ENCODE measurements around the gene RNF32. TPM values are rescaled to one million over a fixed set of nuclear protein-coding genes. Genes with fewer than 3 reads are reported as not detected.
"Not testable (repeated sequence)": the region's sequence is repeated elsewhere in the genome, so short reads cannot be mapped to it uniquely, and the experiment has no call there.

The RNF32 gene
- total RNA-seq, 2 donors from 2014 or later = 0.56 to 0.76 TPM

DNA sequence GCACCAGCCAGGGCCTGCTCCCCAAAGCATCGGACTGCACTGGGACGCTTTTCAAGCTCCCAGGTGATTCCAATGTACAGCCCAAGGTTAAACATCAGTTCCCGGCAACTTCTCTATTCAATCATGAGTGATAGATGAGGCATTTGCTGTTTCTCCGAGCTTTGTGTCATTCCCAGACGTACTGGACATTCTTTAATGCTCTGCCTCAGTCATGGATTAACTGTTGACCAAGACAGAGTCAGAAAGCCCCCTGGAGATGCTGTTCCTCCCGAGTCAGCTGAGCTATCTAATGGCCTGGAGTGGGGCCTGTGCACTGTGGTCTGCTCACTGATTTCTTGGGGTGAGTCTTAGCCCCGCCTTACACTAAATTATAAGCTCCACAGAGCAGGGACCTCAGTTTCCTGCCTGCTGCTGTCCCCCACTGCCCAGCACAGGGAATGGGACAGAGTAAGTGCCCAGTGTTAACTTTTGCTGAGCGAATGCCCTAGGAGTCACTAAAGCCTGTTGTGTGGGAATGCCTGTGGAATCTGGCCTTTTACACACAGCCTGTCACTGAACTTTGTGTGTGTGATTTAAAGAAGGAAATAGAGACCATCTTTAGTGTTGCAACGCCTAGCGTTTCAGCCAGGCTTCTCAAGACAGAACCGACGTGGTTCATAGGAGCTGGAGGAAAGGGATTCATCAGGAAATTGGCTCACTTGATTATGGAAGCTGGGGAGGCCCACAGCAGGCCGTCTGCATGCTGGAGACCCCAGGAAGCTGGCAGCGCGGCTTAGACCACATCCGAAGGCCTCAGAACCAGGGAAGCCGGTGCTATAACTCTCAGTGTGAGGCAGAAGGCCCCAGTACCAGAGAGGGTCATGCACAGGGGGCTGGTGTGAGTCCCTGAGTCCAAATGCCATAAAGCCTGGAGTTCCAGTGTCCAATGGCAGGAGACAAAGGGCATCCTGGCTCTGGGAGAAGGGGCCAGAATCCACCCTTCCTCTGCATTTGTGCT is 29.3 kb upstream of the RNF32 start:
- no peak for ATAC-seq
- intact Hi-C loops (cut with DNase I) = no loop called here
- DNase-seq = no peak

DNA sequence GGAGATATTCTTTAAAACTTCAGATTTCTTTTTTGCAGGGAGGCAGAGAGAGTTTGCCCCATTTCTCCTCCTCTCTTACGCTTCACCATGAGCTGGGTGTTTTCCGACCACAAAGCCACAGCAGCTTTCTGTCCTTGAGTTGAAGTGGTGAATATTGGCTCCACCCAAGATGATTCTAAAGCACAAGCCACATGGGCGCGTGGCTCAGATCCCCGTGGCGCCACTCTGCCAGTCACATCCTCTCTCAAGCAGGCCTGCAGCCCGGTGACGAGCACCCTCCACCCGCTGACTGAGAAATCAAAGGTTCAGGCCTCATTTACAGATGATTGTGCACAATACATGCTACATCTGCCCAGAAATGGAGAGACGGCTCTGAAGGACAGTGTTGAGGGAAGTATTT is 27.6 kb upstream of the RNF32 start:
- no peak for DNase-seq
- intact Hi-C loops (cut with DNase I) = no loop called here
- no peak for ATAC-seq

DNA sequence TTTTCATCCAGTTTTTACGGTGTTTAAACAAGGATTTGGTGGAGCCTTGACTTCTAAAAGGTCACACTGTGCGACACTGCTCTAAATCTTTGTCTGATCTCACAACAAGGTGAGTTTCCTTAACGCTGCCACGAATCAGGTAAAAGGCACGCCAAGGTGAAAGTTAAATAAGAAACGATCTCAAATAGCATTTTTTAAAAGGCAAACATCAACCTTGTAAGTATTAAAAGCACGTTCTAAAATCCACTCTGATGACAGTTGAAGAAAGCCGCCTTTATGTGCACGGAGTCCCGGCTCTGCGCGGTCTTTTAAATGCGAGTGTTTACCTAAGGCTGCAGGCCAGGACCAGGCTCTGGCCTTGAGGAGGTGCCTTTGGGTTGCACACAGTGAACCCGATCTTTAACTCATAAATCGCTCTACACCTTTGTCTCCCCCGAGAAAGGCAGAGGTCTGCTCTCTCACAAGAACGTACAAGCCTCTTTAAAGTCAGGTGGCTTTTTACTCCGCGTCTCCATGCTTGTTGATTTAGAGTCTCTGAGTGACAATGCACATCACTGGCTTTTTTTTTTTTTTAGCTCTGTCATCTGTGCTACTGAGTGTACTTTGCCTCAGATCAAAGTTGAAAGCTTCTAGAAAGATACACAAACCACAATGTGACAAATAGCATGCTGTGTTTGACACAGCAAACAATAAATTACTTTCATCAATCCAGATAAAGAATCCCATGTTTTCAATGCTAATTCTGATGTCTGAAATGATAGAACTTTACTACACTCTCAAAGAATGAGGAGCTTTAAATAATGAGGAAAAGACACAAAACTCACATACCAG is 25.9 kb upstream of the RNF32 start:
- intact Hi-C loops (cut with DNase I) = no loop called here
- DNase-seq (no peak), ATAC-seq (no peak)

DNA sequence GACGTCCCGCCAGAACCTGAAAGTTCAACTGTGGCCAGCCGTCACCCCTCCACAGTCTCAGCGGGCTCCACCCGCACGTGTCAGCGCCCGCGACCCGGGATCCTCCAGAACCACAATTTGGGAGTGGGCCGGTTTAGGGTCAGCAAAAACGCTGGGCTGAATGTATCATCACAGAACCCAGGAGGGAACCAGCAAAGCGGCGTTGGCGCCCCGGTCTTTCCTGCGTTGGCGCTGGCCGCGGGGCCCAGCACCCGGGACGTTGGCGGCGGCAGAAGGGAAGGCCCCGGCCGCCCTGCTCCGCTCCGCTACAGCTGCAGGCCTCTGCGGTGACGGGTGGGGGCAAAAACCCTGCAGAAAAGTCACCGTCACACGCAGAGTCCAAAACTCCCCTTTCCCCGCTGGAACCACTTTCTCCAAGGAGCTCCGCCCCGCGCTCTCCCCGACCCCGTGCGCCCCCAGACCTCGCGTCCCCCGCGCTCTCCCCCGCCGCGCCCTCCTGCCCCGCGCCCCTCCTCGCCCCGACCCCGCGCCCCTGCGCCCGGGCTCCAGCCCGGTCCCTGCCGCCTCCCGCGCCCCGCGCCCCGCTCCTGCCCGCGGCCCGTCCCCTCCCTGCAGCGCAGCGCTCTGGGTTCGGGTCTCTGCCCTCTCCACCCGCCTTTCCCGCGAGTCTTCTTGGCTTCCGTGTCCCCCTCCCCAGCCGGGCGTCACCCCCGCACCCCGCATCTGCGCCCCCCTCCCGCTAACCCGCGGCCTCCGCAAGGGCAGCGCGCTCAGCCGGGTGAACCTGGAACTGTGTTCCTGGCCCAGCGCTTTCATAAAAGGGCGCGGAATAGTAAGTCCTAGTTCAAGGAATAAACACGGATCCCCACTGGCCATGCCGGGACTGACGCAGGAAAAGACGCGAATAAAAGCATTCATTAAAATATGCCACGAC is 24.0 kb upstream of the RNF32 start:
- intact Hi-C loops (cut with DNase I) = no loop called here
- DNase-seq = no peak
- peak; percentile 19 to 78 for ATAC-seq

DNA sequence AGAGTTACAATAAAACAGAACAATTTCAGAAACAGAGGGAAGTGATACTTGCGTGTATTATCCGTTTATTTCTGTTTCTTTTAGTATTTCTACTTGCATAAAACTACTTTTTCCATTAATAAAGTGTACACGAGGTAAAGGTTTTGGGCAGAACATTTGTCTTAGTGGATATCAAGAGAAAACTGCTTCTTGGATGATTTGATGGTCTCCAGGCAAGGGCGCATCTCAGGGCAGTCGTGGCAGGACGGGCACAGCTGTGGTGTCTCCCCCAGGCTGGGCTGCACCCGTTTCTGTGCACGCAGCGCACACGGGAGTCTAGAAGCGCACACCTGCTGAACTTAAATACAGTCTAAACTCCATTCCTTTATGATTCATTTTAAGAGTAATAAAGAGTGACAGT is 23.4 kb upstream of the RNF32 start:
- DNase-seq = no peak
- no peak for ATAC-seq
- intact Hi-C loops (cut with DNase I) = no loop called here

DNA sequence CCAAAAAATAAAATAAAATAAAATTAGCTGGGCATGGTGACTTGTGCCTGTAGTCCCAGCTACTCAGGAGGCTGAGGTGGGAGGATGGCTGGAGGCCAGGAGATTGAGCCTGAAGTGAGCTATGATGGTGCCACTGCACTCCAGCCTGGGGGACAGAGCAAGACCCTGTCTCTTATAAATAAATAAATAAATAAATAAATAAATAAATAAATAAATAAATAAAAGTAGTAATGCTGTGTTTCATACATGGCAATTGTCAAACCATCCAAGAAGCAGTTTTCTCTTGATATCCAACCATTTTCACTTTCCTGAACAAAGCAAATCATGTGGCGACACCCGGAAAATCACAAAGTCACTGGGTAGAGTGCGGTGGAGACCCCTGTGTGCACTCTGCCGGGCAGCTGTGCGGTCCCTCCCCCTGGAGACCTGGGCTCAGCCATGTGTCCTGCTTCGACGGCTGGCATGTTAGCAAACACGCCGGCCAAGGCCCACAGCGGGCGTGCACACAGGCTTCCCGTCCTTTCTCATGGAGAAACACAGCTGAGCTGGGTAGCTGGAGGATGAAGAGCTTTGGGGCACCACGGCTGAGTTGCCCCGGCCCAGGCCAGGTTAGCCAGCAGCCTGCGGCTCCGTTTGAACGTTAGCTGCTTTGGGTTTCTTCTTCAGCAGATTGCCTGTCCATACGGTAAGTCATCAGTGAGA is 22.3 kb upstream of the RNF32 start:
- no peak for ATAC-seq
- intact Hi-C loops (cut with DNase I) = no loop called here
- DNase-seq = no peak

DNA sequence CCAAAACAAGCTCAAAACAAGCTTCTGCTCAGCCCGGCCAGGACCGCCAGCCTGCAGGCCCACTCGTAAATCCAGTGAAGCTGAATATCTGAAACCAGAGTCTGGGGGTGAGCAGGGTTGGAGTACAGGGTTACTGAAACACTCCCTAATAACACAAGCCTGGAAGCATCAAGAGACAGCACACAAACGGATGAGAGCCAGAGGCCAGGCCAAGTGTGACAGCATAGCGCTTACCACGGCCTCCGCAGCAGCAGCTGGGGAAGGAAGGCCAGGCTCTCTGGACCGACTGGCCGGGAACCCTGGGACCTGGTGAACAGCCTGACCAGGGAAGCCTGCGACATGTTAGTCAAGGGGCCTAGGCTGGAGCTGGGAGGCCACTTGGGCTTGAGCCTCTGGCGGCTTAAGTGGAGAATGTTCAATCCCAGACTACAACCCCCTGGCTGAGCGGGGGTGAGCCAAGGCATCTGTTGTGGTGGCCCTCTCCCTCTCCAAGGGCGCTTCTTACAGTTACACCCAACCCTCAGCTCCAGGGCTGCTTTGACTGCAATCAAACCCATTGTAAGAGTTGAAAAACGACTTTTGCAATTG is 21.7 kb upstream of the RNF32 start:
- no peak for DNase-seq
- intact Hi-C loops (cut with DNase I) = no loop called here
- ATAC-seq = no peak

DNA sequence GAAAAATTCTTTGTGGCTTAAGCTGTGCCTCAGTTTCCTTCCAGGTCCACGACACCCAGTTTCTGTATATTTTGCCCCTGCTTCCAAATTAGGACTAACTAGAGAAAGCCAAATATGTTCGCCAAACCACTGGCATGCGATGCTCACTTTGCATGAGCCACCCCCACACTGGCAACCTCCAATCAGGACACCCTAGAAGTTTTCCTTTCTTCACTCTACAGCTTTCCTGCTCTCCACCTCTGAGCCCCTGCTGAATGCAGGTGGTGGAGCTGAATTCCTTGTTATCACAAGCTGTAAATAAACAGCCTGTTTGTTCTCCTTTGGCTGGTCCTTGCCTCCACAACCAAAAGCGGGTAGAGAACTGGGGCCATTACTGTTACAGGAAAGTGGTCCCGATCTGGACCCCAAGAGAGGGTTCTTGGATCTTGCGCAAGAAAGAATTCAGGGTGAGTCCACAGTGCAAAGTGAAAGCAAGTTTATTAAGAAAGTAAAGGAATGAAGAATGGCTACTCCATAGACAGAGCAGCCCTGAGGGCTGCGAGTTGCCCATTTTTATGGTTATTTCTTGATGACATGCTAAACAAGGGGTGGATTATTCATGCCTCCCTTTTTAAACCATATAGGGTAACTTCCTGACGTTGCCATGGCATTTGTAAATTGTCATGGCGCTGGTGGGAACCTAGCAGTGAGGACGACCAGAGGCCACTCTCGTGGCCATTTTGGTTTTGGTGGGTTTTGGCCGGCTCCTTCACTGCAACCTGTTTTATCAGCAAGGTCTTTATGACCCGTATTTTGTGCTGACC is 20.9 kb upstream of the RNF32 start:
- DNase-seq; intact Hi-C loops (cut with DNase I); ATAC-seq: not testable (repeated sequence)

DNA sequence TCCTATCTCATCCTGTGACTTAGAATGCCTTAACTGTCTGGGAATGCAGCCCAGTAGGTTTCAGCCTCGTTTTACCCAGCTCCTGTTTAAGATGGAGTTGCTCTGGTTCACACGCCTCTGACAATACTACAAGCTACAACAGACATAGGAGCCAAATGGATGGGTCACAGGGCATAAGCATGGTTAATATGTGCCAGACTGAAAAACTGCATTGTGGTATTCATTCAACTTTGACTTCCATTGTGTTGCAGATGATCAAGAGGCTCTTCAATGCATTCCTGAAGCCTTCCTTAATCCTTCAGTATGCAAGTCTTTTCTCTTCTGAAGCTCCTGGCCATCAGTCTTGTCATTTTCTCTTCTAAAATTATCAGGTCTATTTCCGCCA is 20.3 kb upstream of the RNF32 start:
- intact Hi-C loops (cut with DNase I) = no loop called here
- no peak for DNase-seq

DNA sequence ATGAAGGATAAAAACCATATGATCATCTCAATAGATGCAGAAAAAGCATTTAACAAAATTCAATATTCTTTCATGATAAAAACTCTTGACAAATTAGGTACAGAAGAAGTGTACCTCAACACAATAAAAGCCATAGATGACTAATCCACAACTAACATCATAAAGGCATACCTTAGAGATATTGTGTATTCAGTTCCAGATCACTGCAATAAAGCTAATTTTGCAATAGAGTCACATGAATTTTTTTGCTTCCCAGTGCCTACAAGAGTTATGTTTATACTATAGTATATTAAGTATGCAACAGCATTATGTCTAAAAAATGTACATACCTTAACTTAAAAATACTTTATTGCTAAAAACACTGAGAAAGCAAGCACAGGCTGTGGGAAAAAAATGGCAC is 18.9 kb upstream of the RNF32 start:
- intact Hi-C loops (cut with DNase I) = no loop called here
- ATAC-seq = no peak
- DNase-seq = no peak

More for the DNA sequence above, 20.3 kb upstream of the RNF32 start:
- no peak for ATAC-seq

DNA sequence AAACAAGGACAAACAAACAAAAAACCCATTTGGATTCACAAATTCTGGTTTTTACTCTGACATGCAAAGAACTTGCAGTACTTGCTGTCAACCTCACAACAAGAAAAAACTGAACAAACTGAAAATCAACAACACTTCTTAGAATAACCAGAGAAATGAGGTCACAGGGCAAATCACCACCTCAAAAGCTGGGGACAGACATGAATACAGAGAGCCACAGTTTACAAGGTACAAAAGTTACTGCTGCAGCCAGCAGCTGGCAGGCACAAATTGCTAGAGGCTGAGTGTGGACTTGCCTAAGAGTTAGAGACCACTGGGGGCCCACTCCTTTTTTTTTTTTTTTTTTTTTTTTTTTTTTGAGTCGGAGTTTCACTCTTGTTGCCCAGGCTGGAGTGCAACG is 15.0 kb upstream of the RNF32 start:
- DNase-seq (no peak), ATAC-seq (no peak)
- intact Hi-C loops (cut with DNase I) = no loop called here

DNA sequence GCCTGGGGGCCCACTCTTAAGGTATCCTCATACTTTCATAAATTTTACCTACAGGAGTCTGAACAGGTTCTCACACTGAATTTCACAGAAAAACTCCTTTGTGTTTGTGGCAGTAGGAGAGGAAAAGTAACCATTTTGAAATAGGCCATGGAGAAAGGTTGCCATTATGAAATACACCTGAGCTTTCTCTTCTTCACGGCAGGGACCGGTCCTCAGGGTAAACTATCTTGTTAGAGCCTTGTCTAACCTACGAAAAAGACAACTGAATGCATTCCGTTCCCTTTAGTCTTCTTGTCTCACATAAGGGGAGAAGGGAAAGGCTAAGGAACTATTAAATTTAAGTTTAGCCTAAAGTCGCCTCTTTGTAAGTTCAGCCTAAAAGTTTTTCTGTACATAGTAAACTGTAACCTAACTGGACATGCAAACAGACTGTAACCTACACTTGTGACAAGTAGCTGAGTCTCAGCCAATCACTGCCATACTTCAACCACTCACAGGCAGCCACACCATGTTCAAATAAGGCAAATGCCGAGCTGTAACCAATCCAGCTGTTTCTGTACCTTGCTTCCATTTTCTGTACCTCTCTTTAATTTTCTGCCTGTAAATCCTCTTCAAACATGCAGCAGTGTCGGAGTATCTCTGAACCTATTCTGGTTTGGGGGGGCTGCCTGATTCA is 14.2 kb upstream of the RNF32 start:
- ATAC-seq (no peak), DNase-seq (no peak)
- intact Hi-C loops (cut with DNase I) = no loop called here

DNA sequence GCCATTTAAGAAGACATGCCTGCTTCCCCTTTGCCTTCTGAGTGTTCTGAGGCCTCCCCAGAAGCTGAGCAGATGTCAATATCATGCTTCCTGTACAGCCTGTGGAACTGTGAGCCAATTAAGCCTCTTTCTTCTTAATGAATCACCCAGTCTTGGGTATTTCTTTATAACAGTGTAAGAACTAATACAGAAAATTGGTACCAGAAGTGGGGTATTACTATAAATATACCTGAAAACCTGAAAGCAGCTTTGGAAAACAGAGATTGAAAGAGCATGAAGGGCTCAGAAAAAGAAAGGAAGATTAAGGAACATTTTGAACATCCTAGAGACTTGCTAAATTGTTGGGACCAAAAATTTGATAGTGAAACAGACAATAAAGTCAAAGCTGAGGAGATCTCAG is 12.0 kb upstream of the RNF32 start:
- ATAC-seq (no peak), DNase-seq (no peak)
- intact Hi-C loops (cut with DNase I) = no loop called here

DNA sequence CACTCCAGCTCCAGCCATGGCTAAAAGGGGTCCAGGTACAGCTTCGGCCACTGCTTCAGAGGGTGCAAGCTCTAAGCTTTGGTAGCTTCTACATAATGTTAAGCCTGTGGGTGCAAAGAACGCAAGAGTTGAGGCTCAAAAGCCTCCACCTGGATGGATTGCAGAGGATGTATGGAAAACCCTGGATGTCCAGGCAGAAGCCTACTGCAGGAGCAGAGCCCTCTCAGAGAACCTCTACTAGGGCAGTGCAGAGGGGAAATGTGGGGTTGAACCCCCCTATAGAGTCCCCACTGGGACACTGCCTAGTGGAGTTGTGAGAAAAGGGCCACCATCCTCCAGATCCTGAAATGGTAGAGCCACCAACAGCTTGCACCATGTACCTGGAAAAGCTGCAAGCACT is 10.7 kb upstream of the RNF32 start:
- DNase-seq (no peak), ATAC-seq (no peak)
- intact Hi-C loops (cut with DNase I) = no loop called here

DNA sequence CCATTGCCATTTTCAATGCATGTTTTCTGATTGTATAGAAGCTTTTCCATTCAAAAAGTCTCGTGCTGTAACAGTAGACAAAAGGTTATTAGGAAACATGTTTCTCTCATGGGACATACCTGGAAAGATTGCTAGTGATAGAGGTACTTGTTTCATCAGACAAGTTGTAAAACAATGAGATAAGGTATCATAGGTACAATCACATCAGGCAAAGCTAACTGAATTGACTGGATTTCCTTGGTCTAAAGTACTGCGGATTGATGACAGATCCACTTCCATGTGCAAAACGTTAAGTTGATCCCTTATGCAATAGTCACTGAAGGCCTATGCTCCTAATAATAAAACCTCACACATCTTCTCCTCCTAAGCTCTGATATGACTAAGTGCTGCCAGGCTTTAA is 6.5 kb upstream of the RNF32 start:
- intact Hi-C loops (cut with DNase I) = no loop called here

DNA sequence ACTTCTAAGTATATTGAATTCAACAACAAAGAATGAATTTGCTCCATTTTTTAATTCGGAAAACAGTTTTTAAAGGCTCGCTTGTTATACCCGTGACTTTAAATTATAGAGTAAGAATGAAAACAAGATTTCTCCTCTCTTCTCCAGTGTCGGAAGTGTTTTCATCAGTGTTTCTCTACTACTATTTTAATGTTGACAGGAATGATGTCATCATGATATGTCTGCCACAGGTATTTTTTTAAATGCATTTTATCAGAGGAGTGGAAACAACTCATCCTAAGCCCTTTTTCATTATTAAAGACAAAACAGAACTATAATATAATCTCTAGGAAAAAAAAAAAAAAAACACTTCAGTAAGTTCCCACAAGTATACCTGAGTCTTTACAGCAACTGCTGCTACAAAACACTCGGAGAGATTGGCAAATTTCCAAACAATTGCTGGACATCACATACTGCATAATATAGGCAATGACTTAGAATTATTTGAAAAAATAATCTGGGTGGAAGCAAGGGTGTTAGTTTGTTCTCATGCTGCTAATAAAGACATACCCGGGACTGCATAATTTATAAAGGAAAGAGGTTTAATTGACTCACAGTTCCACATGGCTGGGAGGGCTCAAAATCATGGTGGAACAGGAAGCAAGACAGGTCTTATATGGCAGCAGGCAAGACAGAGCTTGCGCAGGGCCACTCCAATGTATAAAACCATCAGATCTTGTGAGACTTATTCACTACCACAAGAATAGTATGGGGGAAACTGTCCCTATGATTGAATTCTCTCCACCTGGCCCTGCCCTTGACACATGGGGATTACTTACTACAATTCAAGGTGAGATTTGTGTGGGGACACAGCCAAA is 4.8 kb upstream of the RNF32 start:
- DNase-seq (no peak), ATAC-seq (no peak)
- intact Hi-C loops (cut with DNase I) = no loop called here

More for the DNA sequence above, 6.5 kb upstream of the RNF32 start:
- ATAC-seq = no peak
- DNase-seq = no peak

Data from left cardiac atrium (tissue), 4 donors.